ENCODE results near the gene CYP2A13. TPM values are rescaled to one million over a fixed set of nuclear protein-coding genes. Genes with fewer than 3 reads are reported as not detected.
"Not testable (repeated sequence)": the region's sequence is repeated elsewhere in the genome, so short reads cannot be mapped to it uniquely, and the experiment has no call there.

The CYP2A13 gene
- polyA plus RNA-seq, 3 donors from 2014 or later = not detected

DNA sequence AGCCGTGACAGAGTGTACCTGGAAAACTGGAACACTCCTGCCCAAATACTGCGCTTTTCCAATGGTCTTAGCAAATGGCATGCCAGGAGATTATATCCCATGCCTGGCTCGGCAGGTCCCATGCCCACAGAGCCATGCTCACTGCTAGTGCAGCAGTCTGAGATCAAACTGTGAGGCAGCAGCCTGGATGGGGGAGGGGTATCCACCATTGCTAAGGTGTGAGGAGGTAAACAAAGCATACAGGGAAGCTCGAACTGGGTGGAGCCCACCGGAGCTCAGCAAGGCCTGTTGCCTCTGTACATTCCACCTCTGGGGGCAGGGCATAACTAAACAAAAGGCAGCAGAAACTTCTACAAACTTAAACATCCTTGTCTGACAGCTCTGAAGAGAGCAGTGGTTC, 10.5 kb downstream of the CYP2A13 start:
- Mint-ChIP-seq H3K27ac (no peak overlapping the region), H3K9me3 (peaks cover 5 to 18% (median 16%) of the 10 kb centered on the region in 6 donors), H3K36me3 (no peaks in the 10 kb centered on the region), H3K27me3 (ENCODE audit: low read depth in 3 of 3) (peaks cover 6 to 23% (median 9%) of the 10 kb centered on the region in 3 donors), H3K4me3 (no peak overlapping the region), H3K4me1 (peaks cover 7% of the 10 kb centered on the region in 2 donors)
- no peak for DNase-seq

- not testable (repeated sequence) for DNase-seq, H3K4me3 Mint-ChIP-seq, H3K4me1 Mint-ChIP-seq, H3K36me3 Mint-ChIP-seq
- Mint-ChIP-seq H3K27me3 (ENCODE audit: low read depth in 3 of 3) (peaks cover 4 to 21% (median 6%) of the 10 kb centered on the region in 3 donors), H3K9me3 (peaks cover 5 to 24% (median 18%) of the 10 kb centered on the region in 6 donors), H3K27ac (peak overlapping the region in 1 of 6 donors; percentile 27)
These were observed 14.0 kb downstream of the CYP2A13 start for GRCh38 chr19:41102210-41102609.

DNA sequence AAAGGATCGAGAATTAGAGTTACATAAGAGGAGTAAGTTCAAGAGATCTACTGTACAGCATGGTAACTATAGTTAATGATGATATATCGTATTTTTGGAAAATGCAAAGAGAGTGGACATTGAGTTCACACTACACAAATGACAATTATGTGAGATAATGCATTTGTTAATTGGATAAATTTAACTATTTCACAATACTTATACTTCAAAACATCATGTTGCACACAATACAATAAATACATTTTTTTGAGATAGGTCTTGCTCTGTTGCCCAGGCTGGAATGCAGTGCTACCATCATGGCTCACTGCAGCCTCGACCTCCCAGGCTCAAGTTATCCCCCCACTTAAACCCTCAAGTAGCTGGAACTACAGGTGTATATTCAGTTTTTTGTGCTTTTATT, 17.9 kb downstream of the CYP2A13 start:
- peaks cover 0 to 16% (median 13%) of the 10 kb centered on the region in 3 donors for H3K27me3 Mint-ChIP-seq (ENCODE audit: low read depth in 3 of 3)
- no peak for DNase-seq
- H3K4me3 Mint-ChIP-seq = no peak overlapping the region
- no peaks in the 10 kb centered on the region for H3K4me1 Mint-ChIP-seq
- H3K9me3 Mint-ChIP-seq = peaks cover 5 to 20% (median 16%) of the 10 kb centered on the region in 6 donors
- no peaks in the 10 kb centered on the region for H3K36me3 Mint-ChIP-seq
- H3K27ac Mint-ChIP-seq = no peak overlapping the region

DNA sequence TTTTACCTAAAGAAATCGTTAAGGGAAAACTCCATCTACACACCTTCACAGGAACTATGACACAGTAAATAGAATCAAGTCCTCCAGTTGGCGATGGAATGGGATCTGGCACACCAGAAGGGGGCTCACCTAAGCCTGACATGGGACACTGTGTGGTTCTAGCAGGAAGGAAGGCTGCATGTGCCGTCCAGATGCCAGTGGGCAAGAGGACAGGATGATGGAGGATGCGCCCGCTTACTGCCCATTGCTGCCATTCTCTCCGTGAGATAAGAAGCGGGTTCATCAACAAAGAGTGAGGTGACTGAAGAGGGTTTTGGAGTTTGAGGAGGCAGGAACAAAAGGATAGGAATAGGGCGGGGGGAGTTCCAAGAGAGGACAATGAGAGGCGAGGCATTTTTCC, 23.0 kb downstream of the CYP2A13 start:
- DNase-seq = no peak
- peak overlapping the region in 1 of 6 donors; percentile 78 for H3K27ac Mint-ChIP-seq
- H3K9me3 Mint-ChIP-seq = peaks cover 0 to 1% (median 0%) of the 10 kb centered on the region in 6 donors
- no peak overlapping the region for H3K4me3 Mint-ChIP-seq
- no peaks in the 10 kb centered on the region for H3K36me3 Mint-ChIP-seq
- H3K4me1 Mint-ChIP-seq = no peaks in the 10 kb centered on the region
- peaks cover 0 to 9% (median 7%) of the 10 kb centered on the region in 3 donors for H3K27me3 Mint-ChIP-seq (ENCODE audit: low read depth in 3 of 3)

- no peak overlapping the region for H3K4me3 Mint-ChIP-seq
- H3K4me1 Mint-ChIP-seq = no peaks in the 10 kb centered on the region
- H3K9me3 Mint-ChIP-seq = no peaks in the 10 kb centered on the region
- H3K27ac Mint-ChIP-seq = peak overlapping the region in 1 of 6 donors; percentile 78
- H3K27me3 Mint-ChIP-seq (ENCODE audit: low read depth in 3 of 3) = peaks cover 0 to 9% (median 5%) of the 10 kb centered on the region in 3 donors
- DNase-seq = no peak
- H3K36me3 Mint-ChIP-seq = no peaks in the 10 kb centered on the region
These were observed 23.6 kb downstream of the CYP2A13 start for GRCh38 chr19:41111750-41112295.

DNA sequence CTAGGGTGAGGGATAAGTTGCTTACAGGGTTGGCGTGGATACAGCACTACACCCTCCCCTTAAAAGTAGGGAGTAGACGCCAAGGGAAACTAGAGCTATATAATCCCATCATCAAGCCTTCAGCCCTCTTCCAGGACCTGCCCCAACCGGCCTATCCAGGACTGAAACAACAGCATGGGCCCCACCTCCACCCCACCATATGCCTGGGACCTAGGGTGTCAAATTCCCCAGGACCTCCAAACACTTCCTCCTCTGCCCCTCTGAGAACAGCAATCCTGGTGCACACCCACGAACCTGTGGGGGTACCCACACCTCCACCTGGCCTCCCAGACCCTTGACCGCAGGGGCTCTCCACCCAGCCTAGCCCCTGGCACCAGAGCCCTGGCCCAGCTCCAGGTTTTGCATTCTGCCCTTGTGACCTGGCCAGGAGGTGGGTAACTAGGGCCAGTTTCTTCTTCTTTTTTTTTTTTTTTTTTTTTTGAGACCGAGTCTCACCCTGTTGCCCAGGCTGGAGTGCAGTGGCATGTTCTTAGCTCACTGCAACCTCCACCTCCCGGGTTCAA, 24.6 kb downstream of the CYP2A13 start:
- Mint-ChIP-seq H3K27me3 (ENCODE audit: low read depth in 3 of 3) (peaks cover 0 to 9% (median 3%) of the 10 kb centered on the region in 3 donors), H3K36me3 (no peaks in the 10 kb centered on the region), H3K27ac (no peak overlapping the region), H3K4me3 (no peak overlapping the region), H3K4me1 (no peaks in the 10 kb centered on the region), H3K9me3 (no peaks in the 10 kb centered on the region)
- no peak for DNase-seq

DNA sequence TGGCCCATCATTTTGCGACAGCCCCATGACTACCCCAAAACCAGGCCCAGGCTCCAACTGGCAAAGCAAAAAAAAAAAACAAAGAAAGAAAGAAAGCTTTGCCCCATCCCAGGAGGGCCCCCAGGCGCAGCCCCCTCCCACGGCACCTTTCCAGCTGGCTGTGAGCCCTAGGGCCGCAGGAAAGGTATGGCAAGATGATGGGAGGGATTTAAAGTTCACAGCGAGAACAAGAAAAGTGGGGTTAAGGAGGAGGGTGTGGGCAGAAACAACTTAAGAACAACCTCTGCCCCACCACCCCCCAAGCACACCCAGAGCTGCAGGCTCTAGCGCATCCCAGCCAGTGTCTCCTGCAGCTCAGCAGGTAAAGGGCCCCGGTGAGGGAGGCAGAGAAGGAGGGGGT, 25.9 kb downstream of the CYP2A13 start, which contains the start of gene CYP2F1:
Gene CYP2F1 (plus strand): TSS at position 301 of the 400 bp plus-strand sequence. CDS start 1,757 bp downstream, outside the sequence.
- H3K4me1 Mint-ChIP-seq = peaks cover 0 to 6% of the 10 kb centered on the region in 2 donors
- no peaks in the 10 kb centered on the region for H3K9me3 Mint-ChIP-seq
- no peaks in the 10 kb centered on the region for H3K36me3 Mint-ChIP-seq
- H3K4me3 Mint-ChIP-seq = no peak within 1 kb of the TSS
- H3K27me3 Mint-ChIP-seq (ENCODE audit: low read depth in 3 of 3) = peaks cover 0 to 5% (median 2%) of the 10 kb centered on the region in 3 donors
- DNase-seq = no peak
- peak within 1 kb of the TSS in 5 of 6 donors; percentile 4 to 50 (median 39) for H3K27ac Mint-ChIP-seq

DNA sequence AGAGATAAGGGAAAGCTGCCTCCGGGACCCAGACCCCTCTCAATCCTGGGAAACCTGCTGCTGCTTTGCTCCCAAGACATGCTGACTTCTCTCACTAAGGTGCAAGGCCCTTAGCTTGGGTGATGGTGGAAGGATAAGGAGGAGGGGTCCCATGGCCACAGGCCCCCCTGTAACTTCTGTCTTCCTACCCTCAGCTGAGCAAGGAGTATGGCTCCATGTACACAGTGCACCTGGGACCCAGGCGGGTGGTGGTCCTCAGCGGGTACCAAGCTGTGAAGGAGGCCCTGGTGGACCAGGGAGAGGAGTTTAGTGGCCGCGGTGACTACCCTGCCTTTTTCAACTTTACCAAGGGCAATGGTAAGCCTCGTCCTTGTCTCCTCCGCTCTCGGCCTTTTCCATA, 28.0 kb downstream of the CYP2A13 start:
- no peak for DNase-seq
- Mint-ChIP-seq H3K27ac (peak overlapping the region in 2 of 6 donors; percentile 27 to 39), H3K27me3 (ENCODE audit: low read depth in 3 of 3) (peaks cover 9 to 16% (median 10%) of the 10 kb centered on the region in 3 donors), H3K4me3 (no peak overlapping the region), H3K36me3 (no peaks in the 10 kb centered on the region), H3K4me1 (peaks cover 17 to 23% of the 10 kb centered on the region in 2 donors), H3K9me3 (no peaks in the 10 kb centered on the region)

DNA sequence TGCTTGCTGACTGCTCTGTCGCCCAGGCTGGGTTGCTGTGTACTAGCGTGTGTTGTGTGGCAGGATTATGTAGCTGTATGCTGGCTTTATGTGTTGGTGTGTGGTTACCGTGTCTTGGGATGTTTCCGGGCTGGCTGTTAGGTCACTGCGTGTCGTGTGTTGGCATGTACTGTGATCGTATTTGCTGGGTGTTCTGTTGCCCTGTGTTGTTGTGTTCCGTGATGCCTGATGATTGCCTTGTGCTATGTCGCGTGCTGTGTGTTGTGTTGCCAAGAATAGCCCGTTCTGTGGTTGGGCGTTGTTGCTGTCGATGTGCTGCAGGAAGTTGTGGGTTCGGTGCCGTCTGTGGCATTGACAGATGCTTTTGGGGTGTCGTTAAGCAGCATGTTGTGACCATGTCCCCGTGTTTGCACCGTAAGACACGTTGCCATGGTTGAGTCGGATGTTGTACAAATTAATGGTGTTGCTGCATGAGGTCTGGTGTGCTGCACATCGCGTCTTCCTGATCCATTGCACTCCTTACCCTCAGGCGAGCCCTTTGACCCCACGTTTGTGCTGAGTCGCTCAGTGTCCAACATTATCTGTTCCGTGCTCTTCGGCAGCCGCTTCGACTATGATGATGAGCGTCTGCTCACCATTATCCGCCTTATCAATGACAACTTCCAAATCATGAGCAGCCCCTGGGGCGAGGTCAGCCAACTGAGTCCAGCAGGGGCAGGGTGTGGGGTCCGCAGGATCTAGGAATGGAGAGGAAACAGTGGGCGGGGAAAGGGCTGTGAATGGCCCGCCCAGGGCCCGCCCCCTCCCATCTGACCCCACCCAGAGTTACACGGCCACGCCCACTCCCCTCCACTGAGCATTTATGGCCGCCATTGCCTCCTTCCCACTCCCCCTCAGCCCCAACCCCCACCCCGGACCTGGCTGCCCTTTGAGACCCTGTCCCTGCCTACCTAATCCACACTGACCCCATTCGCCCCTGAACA, 33.0 kb downstream of the CYP2A13 start:
- H3K27ac Mint-ChIP-seq = peak overlapping the region; percentile 94 to 99 (median 98)
- H3K36me3 Mint-ChIP-seq, H3K9me3 Mint-ChIP-seq: not testable (repeated sequence)
- H3K27me3 Mint-ChIP-seq (ENCODE audit: low read depth in 3 of 3) = peaks cover 10 to 27% (median 14%) of the 10 kb centered on the region in 3 donors
- peak; percentile 93 to 97 (median 96) for DNase-seq
- peak overlapping the region; percentile 72 to 88 (median 84) for H3K4me3 Mint-ChIP-seq
- peaks cover 35 to 48% of the 10 kb centered on the region in 2 donors for H3K4me1 Mint-ChIP-seq

DNA sequence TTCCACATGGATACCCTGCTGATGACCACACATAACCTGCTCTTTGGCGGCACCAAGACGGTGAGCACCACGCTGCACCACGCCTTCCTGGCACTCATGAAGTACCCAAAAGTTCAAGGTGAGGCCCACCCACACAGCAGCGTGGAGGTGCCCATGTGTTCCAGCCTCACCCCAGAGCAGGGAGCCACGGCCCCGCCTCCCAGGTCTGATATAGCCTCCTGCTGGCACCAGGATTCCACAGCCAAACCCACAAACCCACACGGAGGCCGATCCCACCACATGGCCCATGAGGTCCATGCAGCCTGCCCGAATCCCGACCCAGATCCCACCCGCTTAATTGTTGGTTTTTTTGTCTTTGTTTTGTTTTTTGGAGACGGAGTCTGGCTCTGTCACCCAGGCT, 34.6 kb downstream of the CYP2A13 start:
- H3K4me3 Mint-ChIP-seq = peak overlapping the region in 1 of 5 donors; percentile 49
- not testable (repeated sequence) for H3K36me3 Mint-ChIP-seq, DNase-seq, H3K9me3 Mint-ChIP-seq
- peaks cover 12 to 29% (median 18%) of the 10 kb centered on the region in 3 donors for H3K27me3 Mint-ChIP-seq (ENCODE audit: low read depth in 3 of 3)
- H3K27ac Mint-ChIP-seq = peak overlapping the region in 5 of 6 donors; percentile 88 to 97 (median 94)
- H3K4me1 Mint-ChIP-seq = peaks cover 48 to 60% of the 10 kb centered on the region in 2 donors

GRCh38 chr19:41123716-41124294, 35.6 kb downstream of the CYP2A13 start:
- Mint-ChIP-seq H3K9me3 (no peaks in the 10 kb centered on the region), H3K4me3 (peak overlapping the region in 1 of 5 donors; percentile 25), H3K36me3 (no peaks in the 10 kb centered on the region), H3K27ac (peak overlapping the region in 5 of 6 donors; percentile 77 to 97 (median 94)), H3K27me3 (ENCODE audit: low read depth in 3 of 3) (peaks cover 15 to 29% (median 20%) of the 10 kb centered on the region in 3 donors), H3K4me1 (peaks cover 53 to 67% of the 10 kb centered on the region in 2 donors)
- no peak for DNase-seq

GRCh38 chr19:41126765-41127203, 38.5 kb downstream of the CYP2A13 start:
- H3K9me3 Mint-ChIP-seq, H3K36me3 Mint-ChIP-seq: not testable (repeated sequence)
- peaks cover 5 to 14% (median 13%) of the 10 kb centered on the region in 3 donors for H3K27me3 Mint-ChIP-seq (ENCODE audit: low read depth in 3 of 3)
- H3K4me3 Mint-ChIP-seq = peak overlapping the region in 2 of 5 donors; percentile 48 to 61
- peak; percentile 54 to 62 (median 57) for DNase-seq
- peak overlapping the region; percentile 7 to 98 (median 92) for H3K27ac Mint-ChIP-seq
- peaks cover 33 to 43% of the 10 kb centered on the region in 2 donors for H3K4me1 Mint-ChIP-seq

GRCh38 chr19:41127362-41127761, 39.1 kb downstream of the CYP2A13 start:
- Mint-ChIP-seq H3K4me3 (peak overlapping the region in 4 of 5 donors; percentile 60 to 84 (median 80)), H3K27me3 (ENCODE audit: low read depth in 3 of 3) (peaks cover 5 to 14% (median 13%) of the 10 kb centered on the region in 3 donors), H3K4me1 (peaks cover 30 to 38% of the 10 kb centered on the region in 2 donors), H3K27ac (peak overlapping the region; percentile 75 to 98 (median 92))
- DNase-seq, H3K9me3 Mint-ChIP-seq, H3K36me3 Mint-ChIP-seq: not testable (repeated sequence)

All from immature natural killer cell (primary cell).